Activated CD8-positive, alpha-beta T cell treated with anti-CD3 and anti-CD28 coated beads for 36 hours (primary cell): Measurements from ENCODE around the gene SENP1. TPM values are rescaled to one million over a fixed set of nuclear protein-coding genes. Genes with fewer than 3 reads are reported as not detected.

ENCODE experiments used
- ATAC-seq: fragments of 200-7000 bp; cut with Tn5 transposase; one replicate; pipeline ENCODE4 v1.10.0; 2021; ENCODE audit warnings: mild to moderate bottlenecking, moderate library complexity
- CTCF ChIA-PET: fragments of 350-600 bp; sonication (Branson Sonifier 250); formaldehyde crosslinking; loops from one replicate; lab custom pipeline; 2021; ENCODE audit warnings: antibody characterized with exemption; lab: Charles Lee
- POLR2A ChIA-PET: fragments of 350-600 bp; sonication (Branson Sonifier 250); formaldehyde crosslinking; loops from one replicate; lab custom pipeline; 2021; ENCODE audit warnings: antibody characterized with exemption; lab: Charles Lee
- DNase-seq: peaks from one replicate; pipeline ENCODE4 v3.0.0-alpha.2; 2020
- H3K27ac Mint-ChIP-seq: one replicate; pipeline ENCODE4 v1.8.0; 2021; ENCODE audit warnings: mild to moderate bottlenecking, mixed read lengths
- H3K27me3 Mint-ChIP-seq: one replicate; pipeline ENCODE4 v1.8.0; 2021; ENCODE audit warnings: mixed read lengths
- H3K36me3 Mint-ChIP-seq: one replicate; pipeline ENCODE4 v1.8.0; 2021; ENCODE audit warnings: low read depth, mixed read lengths
- H3K4me1 Mint-ChIP-seq: one replicate; pipeline ENCODE4 v1.8.0; 2021; ENCODE audit warnings: low read depth, mixed read lengths
- H3K4me3 Mint-ChIP-seq: one replicate; pipeline ENCODE4 v1.8.0; 2021; ENCODE audit warnings: mild to moderate bottlenecking, moderate library complexity, mixed read lengths
- H3K9me3 Mint-ChIP-seq: one replicate; pipeline ENCODE4 v1.8.0; 2021; ENCODE audit warnings: mixed read lengths
- intact Hi-C: fragments of 100-400 bp; cut with micrococcal nuclease; formaldehyde crosslinking; loops from one replicate; pipeline ENCODE4 v1.10.0; 2022
- total RNA-seq, 2 experiments: library from RNA; stranded (reverse); gene quantifications; one replicate each; pipeline ENCODE4 v1.2.3, GENCODE V29; 2021
- TF ChIP-seq, protein P1 (sequence below): fragments of 200-600 bp; IDR thresholded peaks from one replicate; pipeline ENCODE4 v1.8.0; 2022; ENCODE audit warnings: antibody characterized with exemption, mild to moderate bottlenecking

The SENP1 gene
- total RNA-seq, 2 experiments from 2014 or later = 39.8 to 40.2 TPM

DNA sequence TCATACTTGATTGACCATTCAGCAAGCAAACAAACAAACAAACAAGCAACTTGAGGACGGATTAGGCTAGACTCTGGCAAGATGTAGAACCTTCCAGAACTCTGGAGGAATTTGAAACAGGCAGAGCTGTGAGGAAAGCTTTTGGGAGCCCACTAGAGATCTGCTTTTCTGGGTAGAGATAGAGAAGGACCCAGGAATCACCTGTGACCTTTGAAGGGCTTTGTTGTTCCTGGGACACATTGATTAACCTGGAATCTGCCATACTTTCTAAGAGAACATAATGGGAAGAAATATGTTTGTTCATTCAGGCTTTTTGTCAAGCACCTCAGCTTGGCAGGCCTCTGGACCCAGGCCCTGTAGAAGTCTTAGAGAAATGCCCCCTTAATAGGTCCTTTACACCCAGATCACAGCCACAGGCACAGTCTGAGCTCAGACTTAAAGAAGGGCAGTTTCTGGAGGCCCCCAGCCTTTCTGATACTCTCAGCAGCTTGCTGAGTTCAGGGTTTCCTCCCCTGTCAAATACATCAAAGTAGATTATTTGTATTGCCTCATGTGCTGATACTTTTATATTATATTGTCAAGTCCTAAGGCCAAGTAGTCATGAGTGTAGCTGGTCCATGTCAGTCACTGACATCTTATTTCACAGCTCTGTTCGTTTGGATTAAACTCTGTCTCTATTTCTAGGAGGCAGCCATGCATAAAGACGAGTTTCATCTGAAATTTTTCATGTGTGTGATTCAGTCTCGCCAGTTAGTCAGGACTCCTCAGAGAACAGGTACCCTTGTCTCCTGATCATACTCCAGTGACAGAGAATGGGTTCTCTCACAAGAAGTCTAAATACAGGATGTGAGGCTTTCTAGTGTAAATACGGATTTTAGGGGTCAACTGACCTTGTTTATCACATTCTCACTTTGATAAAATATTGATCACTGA is 1.1 kb upstream of the SENP1 start:
- ChIA-PET CTCF (interaction anchor here (0.8 to 1.9 kb wide), 11 partner anchors 8 to 202 kb away, joined by 3 to 6 read pairs (median 3); partner anchors contain the start of gene ASB8), POLR2A (interaction anchor here (0.6 to 3.5 kb wide), 8 partner anchors 10 to 262 kb away, joined by 3 to 25 read pairs (median 4); partner anchors contain the start of genes ASB8 and PFKM)
- no peak for ATAC-seq
- Mint-ChIP-seq H3K9me3 (no peaks in the 10 kb centered on the region), H3K27ac (peak overlapping the region; percentile 93), H3K4me1 (peaks cover 46% of the 10 kb centered on the region), H3K4me3 (peak overlapping the region; percentile 96), H3K27me3 (no peaks in the 10 kb centered on the region), H3K36me3 (peaks cover 6% of the 10 kb centered on the region)
- DNase-seq = peak; percentile 8
- TF ChIP-seq, protein P1, sequence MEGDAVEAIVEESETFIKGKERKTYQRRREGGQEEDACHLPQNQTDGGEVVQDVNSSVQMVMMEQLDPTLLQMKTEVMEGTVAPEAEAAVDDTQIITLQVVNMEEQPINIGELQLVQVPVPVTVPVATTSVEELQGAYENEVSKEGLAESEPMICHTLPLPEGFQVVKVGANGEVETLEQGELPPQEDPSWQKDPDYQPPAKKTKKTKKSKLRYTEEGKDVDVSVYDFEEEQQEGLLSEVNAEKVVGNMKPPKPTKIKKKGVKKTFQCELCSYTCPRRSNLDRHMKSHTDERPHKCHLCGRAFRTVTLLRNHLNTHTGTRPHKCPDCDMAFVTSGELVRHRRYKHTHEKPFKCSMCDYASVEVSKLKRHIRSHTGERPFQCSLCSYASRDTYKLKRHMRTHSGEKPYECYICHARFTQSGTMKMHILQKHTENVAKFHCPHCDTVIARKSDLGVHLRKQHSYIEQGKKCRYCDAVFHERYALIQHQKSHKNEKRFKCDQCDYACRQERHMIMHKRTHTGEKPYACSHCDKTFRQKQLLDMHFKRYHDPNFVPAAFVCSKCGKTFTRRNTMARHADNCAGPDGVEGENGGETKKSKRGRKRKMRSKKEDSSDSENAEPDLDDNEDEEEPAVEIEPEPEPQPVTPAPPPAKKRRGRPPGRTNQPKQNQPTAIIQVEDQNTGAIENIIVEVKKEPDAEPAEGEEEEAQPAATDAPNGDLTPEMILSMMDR = no peak
- intact Hi-C loops = no loop called here

DNA sequence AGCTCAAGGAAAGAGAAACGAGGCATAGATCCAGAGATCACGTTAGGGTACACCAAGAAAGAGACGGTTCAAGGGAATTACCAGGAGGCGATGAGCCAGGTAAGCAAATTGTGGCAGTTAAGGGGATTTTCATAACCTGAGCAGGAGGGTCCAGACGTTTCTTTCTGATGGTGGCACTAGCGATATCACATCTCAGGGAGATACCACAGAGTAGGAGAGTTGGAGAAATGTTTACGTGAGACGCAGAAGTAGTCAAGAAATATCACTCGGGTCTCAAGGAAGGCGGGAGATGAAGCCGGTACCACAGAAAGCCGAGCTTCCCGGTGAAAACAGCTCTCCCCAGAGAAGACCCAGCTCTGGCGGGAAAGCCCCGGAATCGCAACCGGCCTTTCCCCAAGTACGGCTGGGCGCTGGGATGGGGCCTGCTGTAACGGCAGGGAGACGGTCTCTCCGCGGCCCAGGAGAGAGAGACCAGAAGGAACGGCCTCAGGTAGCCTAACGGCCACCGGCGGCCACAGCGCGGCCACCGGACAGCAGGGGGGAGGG is 485 bp downstream of the SENP1 start:
- Mint-ChIP-seq H3K27ac (peak overlapping the region; percentile 93), H3K27me3 (no peaks in the 10 kb centered on the region), H3K9me3 (no peaks in the 10 kb centered on the region), H3K4me1 (peaks cover 53% of the 10 kb centered on the region), H3K4me3 (peak overlapping the region; percentile 96), H3K36me3 (peaks cover 6% of the 10 kb centered on the region)
- intact Hi-C loops = loop anchor here (2.0 kb wide), 1 partner anchor 51 kb away; the partner anchor contains the start of gene ASB8
- ChIA-PET CTCF (interaction anchor here (0.7 to 2.7 kb wide), 7 partner anchors 14 to 84 kb away, joined by 3 to 12 read pairs (median 4); partner anchors contain the start of genes ASB8 and PFKM), POLR2A (interaction anchor here (0.6 to 3.5 kb wide), 9 partner anchors 12 to 983 kb away, joined by 3 to 25 read pairs (median 4); partner anchors contain the start of gene ASB8)
- TF ChIP-seq, protein P1 = no peak
- DNase-seq = peak; percentile 53
- peak; percentile 26 for ATAC-seq

DNA sequence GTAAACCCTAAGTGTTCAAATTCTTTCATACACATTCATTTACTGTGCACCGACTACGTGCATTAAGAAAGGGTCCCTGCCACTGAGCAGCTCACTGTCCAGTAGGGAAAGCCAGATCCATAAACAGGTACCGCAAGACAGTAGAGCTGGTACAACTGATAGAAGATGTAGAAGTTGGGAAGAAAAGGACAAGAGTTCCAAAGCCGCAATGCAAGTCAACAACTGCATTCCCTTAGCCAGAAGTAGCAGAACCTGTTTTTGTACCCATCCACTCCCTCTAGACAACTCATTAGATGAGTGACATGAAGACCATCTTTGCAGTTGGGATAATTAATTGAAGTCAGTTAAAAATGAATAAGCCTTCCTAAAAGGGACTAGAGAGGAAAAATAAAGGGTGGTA is 1.3 kb downstream of the SENP1 start:
- DNase-seq = no peak
- Mint-ChIP-seq H3K27ac (peak overlapping the region; percentile 93), H3K4me3 (peak overlapping the region; percentile 96), H3K9me3 (no peaks in the 10 kb centered on the region), H3K4me1 (peaks cover 50% of the 10 kb centered on the region), H3K36me3 (peaks cover 6% of the 10 kb centered on the region), H3K27me3 (no peaks in the 10 kb centered on the region)
- no peak for ATAC-seq
- TF ChIP-seq, protein P1 = no peak
- ChIA-PET POLR2A (interaction anchor here (0.7 to 3.5 kb wide), 3 partner anchors 14 to 174 kb away, joined by 3 to 25 read pairs (median 4); partner anchors contain the start of gene ASB8), CTCF (interaction anchor here (2.7 kb wide), 1 partner anchor 85 kb away, joined by 12 read pairs; no protein-coding TSS in a partner anchor)
- intact Hi-C loops = loop anchor here (2.0 kb wide), 1 partner anchor 52 kb away; the partner anchor contains the start of gene ASB8

DNA sequence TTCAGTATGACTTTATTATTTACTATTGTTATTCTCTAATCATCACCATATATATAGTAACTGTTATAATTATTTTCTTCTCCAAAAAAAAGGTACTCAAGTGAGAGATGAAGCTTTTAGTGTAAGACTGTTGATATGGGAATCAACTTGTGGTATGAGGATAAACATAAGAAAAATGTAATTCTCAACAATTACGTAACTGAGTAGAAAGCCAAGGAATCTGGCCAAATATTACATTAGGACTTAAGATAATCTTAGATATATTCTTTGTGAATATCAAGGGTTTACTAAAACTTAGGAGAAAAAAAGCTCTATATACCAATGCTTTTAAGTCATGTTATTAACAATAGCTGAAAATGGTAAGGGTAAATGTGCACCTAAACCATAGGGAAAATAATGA is 13.3 kb downstream of the SENP1 start:
- TF ChIP-seq, protein P1 = no peak
- no peaks in the 10 kb centered on the region for H3K27me3 Mint-ChIP-seq
- ChIA-PET CTCF (no interaction called here), POLR2A (interaction anchor here (0.6 to 1.2 kb wide), 2 partner anchors 10 to 67 kb away, joined by 3 read pairs; no protein-coding TSS in a partner anchor)
- H3K9me3 Mint-ChIP-seq = no peaks in the 10 kb centered on the region
- ATAC-seq = no peak
- H3K36me3 Mint-ChIP-seq = peaks cover 19% of the 10 kb centered on the region
- DNase-seq = no peak
- no peak overlapping the region for H3K27ac Mint-ChIP-seq
- no peak overlapping the region for H3K4me3 Mint-ChIP-seq
- H3K4me1 Mint-ChIP-seq = no peaks in the 10 kb centered on the region
- intact Hi-C loops = no loop called here
